HG02763 (cell line): ENCODE results near the gene PJVK.

Source experiments
- ATAC-seq: cut with Tn5 transposase; IDR thresholded peaks from one replicate; pipeline ENCODE4 v1.9.1; 2021; ENCODE audit warnings: mild to moderate bottlenecking, moderate library complexity; ENCODE audit not compliant: unreplicated experiment

The PJVK gene

DNA sequence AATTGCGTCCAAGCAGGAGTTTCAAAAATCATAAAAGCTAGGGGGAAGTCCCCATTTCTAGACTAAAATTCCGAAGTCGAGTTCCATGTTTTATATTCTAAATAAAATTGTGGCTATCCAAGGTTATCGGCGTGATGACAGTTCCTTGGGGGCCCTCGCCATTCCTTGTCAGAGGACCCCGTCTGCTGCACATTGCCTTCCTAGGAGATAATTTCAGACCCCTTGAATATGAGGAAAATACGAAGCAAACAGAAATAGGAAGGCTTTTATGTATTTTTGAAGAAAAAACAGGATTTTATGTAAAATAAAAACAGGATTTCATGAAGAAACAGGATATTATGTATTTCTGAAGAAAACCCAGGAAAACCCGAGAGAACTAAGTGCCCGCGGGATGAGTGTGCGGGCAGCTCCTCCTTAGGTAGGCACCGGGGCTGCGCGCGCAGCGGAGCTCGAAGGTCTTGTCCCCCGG is 28.6 kb downstream of the PJVK start:
- no peak for ATAC-seq

GRCh38 chr2:178480227-178481181 is 29.3 kb downstream of the PJVK start, which contains the start of gene PLEKHA3:
Gene PLEKHA3, plus strand, starts transcription at chr2:178480457. Its CDS starts 413 bp downstream, at chr2:178480870.
- ATAC-seq, result peak; percentile 71

GRCh38 chr2:178482437-178482836 is 31.3 kb downstream of the PJVK start:
- peak; percentile 12 for ATAC-seq

- ATAC-seq, result no peak
Measured at GRCh38 chr2:178484245-178485041, 33.3 kb downstream of the PJVK start.

DNA sequence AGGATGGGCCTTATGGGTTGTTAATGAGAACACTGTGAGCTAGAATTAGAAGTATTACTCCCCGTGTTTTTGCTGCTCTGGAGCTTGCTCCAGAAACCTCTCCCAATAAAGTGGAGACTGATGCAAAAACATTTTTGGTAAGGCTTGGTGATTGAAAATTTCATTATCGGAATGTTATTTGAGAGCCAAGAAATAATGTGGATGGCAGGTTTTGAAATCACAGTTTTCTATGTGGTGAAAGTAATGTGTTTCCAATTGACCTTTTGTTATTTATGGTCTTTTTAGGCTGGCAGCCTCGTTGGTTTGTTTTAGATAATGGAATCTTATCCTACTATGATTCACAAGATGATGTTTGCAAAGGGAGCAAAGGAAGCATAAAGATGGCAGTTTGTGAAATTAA is 34.2 kb downstream of the PJVK start:
- ATAC-seq, result no peak

DNA sequence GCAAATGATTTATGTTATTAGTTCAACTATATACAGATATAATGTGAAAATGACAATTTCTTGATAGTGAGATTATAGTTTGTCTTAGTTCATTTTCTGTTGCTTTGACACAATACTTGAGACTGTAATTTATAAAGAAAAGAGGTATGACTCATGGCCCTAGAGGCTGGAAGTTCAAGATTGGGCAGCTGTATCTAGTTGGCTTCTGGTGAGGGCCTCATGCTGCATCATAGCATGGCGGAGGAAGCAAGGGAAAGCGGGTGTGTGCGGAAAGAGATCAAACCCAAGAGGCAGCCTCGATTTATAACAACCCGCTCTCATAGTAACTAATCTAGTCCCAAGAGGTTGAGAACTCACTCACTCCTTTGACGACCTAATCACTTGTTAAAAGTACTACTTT is 40.4 kb downstream of the PJVK start:
- ATAC-seq, result no peak

DNA sequence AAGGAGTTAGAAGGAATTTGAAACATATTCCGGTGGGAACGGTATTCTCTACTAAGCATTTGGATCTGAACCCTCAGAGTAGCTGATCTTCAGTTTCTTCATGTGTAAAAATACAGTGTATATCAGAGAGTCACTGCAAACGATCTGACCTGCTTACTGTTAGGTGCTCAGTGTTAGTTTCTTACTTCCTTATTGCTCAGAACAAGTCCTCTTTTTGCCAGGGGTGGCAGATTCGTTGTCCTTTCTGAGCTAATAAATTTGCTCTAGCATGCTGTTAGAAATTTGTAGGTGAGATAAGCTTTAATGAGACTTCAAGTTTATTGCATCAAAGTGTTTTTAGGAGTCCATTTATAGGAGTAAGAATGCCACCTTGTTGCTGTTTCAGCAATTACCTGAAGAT is 44.9 kb downstream of the PJVK start:
- ATAC-seq, result no peak

- ATAC-seq, result no peak
Measured at GRCh38 chr2:178498137-178498536, 47.0 kb downstream of the PJVK start.

GRCh38 chr2:178499640-178500039 is 48.5 kb downstream of the PJVK start:
- no peak for ATAC-seq

DNA sequence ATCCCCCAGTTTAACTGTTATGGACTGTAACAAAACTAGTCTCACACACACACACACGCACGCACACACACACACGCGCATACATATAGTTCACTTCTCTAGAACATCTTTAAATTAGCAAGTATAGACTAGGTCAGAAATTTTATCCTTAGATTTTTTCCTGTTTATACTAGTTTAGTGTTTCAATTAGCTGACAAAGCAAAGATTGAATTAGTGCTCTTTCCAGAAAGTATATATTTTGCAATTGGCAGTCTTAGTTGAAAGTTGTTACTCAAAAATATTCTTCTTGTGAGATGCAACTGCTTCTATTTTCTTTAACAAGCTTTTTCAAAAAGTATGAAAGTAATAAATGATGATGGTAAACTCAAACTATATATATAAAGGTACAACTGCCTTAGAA is 51.6 kb downstream of the PJVK start:
- ATAC-seq, result no peak

GRCh38 chr2:178506101-178506500 is 54.9 kb downstream of the PJVK start:
- no peak for ATAC-seq

- no peak for ATAC-seq
Measured at GRCh38 chr2:178506524-178506923, 55.3 kb downstream of the PJVK start.

DNA sequence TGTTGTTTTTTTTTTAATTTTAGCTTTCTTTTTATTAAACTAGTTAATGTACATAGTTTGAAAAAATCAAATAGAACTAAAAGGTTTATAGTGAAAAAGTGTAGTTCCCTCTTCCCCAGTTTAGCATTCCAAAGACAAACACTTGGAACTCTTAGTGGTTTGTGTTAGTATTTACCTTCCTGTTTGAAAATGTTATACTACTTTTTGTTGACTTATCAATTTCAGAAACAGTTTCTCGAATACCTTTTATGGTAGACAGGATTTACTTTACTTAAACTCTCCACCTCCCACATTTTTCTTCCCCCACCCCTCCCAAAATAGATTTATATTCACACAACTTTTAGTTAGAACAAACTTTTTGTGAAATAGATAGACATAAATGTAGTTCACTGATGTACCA is 55.8 kb downstream of the PJVK start:
- no peak for ATAC-seq

- no peak for ATAC-seq
Measured at GRCh38 chr2:178508646-178509045, 57.5 kb downstream of the PJVK start.

- ATAC-seq, result no peak
Measured at GRCh38 chr2:178510384-178510783, 59.2 kb downstream of the PJVK start.
